K562 (cell line): ENCODE data around the gene XRRA1. TPM values are rescaled to one million over a fixed set of nuclear protein-coding genes. Genes with fewer than 3 reads are reported as not detected.

ENCODE experiments used
- ATAC-seq: fragments of 200-7000 bp; cut with Tn5 transposase; 3 replicates; pipeline ENCODE4 v1.9.1; 2020; ENCODE audit warnings: moderate library complexity
- BruUV-seq: library from RNA; stranded (reverse); fragments of 400-500 nt; replicated peaks from 2 replicates; lab custom pipeline; 2021; lab: Mats Ljungman, UMichigan
- CTCF ChIA-PET: fragments of 300-600 bp; formaldehyde crosslinking; extraction: SDS; loops from one replicate; lab custom pipeline; 2021; ENCODE audit warnings: low intra/inter-chr PET ratio; lab: Yijun Ruan, JAX
- POLR2A ChIA-PET: fragments of 300-600, 350-650 bp; sonication (Branson Sonifier 250); formaldehyde crosslinking; extraction: SDS; loops from one replicate; lab custom pipeline; 2021; ENCODE audit warnings: antibody characterized with exemption, inconsistent platforms; lab: Yijun Ruan, JAX
- DNase-seq, 4 experiments: peaks; one replicate each; pipeline versions ENCODE4 v3.0.0 to v3.0.0-alpha.2; 2011 to 2018; ENCODE audit warnings: low spot score in 3 of 4, mixed read lengths in 3 of 4; ENCODE audit errors: extremely low read depth in 1 of 4
- FAIRE-seq: peaks from 2 replicates; lab custom pipeline; 2011; peaks lifted over from hg19 to GRCh38; lab: Jason Lieb, UNC
- H2AFZ ChIP-seq: 2 replicates; pipeline ENCODE4 v1.6.0; 2011; ENCODE audit warnings: low read depth, low read length, control low read depth, inconsistent platforms
- H3K27ac ChIP-seq: fragments of 200-600 bp; 3 replicates; pipeline ENCODE4 v1.8.0; 2011; ENCODE audit warnings: low read depth, mild to moderate bottlenecking, control low read depth, inconsistent platforms, low read length, moderate library complexity, mixed read lengths; ENCODE audit errors: extremely low read depth
- H3K27me3 ChIP-seq, 2 experiments: fragments of 300-600 bp in 1 of 2; 2 replicates in 1 of 2; 3 replicates in 1 of 2; pipeline versions ENCODE4 v1.6.0 to v1.8.0; 2011; ENCODE audit warnings: inconsistent platforms in 2 of 2, low read length in 2 of 2, mild to moderate bottlenecking in 1 of 2, mixed read lengths in 1 of 2, moderate library complexity in 1 of 2; ENCODE audit not compliant: control insufficient read depth in 2 of 2, insufficient read depth in 2 of 2
- H3K36me3 ChIP-seq: fragments of 300-600 bp; 3 replicates; pipeline ENCODE4 v1.8.0; 2011; ENCODE audit warnings: mild to moderate bottlenecking, low read length, inconsistent platforms; ENCODE audit not compliant: control insufficient read depth, insufficient read depth
- H3K4me1 ChIP-seq, 2 experiments: fragments of 200-600 bp in 1 of 2; replicated peaks in 1 of 2; 2 replicates in 1 of 2; 3 replicates in 1 of 2; pipeline versions ENCODE4 v1.5.1 to v1.8.0; 2011; ENCODE audit warnings: inconsistent platforms in 2 of 2, low read length in 2 of 2, mild to moderate bottlenecking in 1 of 2, mixed read lengths in 1 of 2, moderate library complexity in 1 of 2; ENCODE audit not compliant: control insufficient read depth in 2 of 2, insufficient read depth in 2 of 2
- H3K4me2 ChIP-seq: 2 replicates; pipeline ENCODE4 v1.6.1; 2011; ENCODE audit warnings: low read length, control low read depth, inconsistent platforms, mixed read lengths; ENCODE audit not compliant: insufficient read depth
- H3K4me3 ChIP-seq: fragments of 200-600 bp; sonication (generic), shearing (Covaris generic); 2 replicates; pipeline ENCODE4 v1.5.1; 2016; ENCODE audit warnings: control low read depth, inconsistent platforms
- H3K79me2 ChIP-seq: fragments of 200-600 bp; 3 replicates; pipeline ENCODE4 v1.8.0; 2011; ENCODE audit warnings: low read length, inconsistent platforms; ENCODE audit not compliant: control insufficient read depth, insufficient read depth
- H3K9ac ChIP-seq, 2 experiments: 2 replicates each; pipeline versions ENCODE4 v1.6.0 to v1.6.1; 2011; ENCODE audit warnings: low read depth in 2 of 2, low read length in 2 of 2, control low read depth in 1 of 2, inconsistent platforms in 1 of 2, mild to moderate bottlenecking in 1 of 2, mixed read lengths in 1 of 2; ENCODE audit not compliant: insufficient read depth in 1 of 2
- H3K9me1 ChIP-seq: one replicate; pipeline ENCODE4 v1.6.0; 2011; ENCODE audit warnings: inconsistent platforms, mild to moderate bottlenecking, low read length, moderate library complexity; ENCODE audit not compliant: control insufficient read depth, insufficient read depth
- H3K9me3 ChIP-seq: replicated peaks from 2 replicates; pipeline ENCODE4 v1.5.1; 2011; ENCODE audit warnings: low read depth, low read length, inconsistent platforms; ENCODE audit not compliant: control insufficient read depth, insufficient read depth
- H4K20me1 ChIP-seq: replicated peaks from 2 replicates; pipeline ENCODE4 v1.6.1; 2011; ENCODE audit warnings: low read length, inconsistent platforms, mixed read lengths; ENCODE audit not compliant: control insufficient read depth, insufficient read depth
- ARNT ChIP-seq, 2 experiments: fragments of 450-650 bp; IDR thresholded peaks; 2 replicates each; pipeline ENCODE4 v1.6.1; 2016; ENCODE audit warnings: mild to moderate bottlenecking in 1 of 2
- CBX1 ChIP-seq: sonication (generic); IDR thresholded peaks from 2 replicates; pipeline ENCODE4 v1.6.1; 2016; ENCODE audit warnings: antibody characterized with exemption, low read depth, mild to moderate bottlenecking
- CC2D1A ChIP-seq: fragments of 450-650 bp; IDR thresholded peaks from 2 replicates; pipeline ENCODE4 v1.6.1; 2017; ENCODE audit warnings: mild to moderate bottlenecking
- KDM4B ChIP-seq, 2 experiments: fragments of 450-650 bp in 1 of 2; sonication (generic) in 1 of 2; IDR thresholded peaks; 2 replicates each; pipeline ENCODE4 v1.6.1; 2016 to 2017; ENCODE audit warnings: borderline replicate concordance in 2 of 2, antibody characterized with exemption in 1 of 2, low read depth in 1 of 2, mild to moderate bottlenecking in 1 of 2
- NFE2 ChIP-seq: IDR thresholded peaks from 2 replicates; pipeline ENCODE4 v1.6.1; 2014; ENCODE audit warnings: antibody characterized with exemption, low read depth
- NFIC ChIP-seq: fragments of 450-650 bp; IDR thresholded peaks from 2 replicates; pipeline ENCODE4 v1.6.1; 2017; ENCODE audit warnings: mild to moderate bottlenecking, inconsistent platforms
- PHTF2 ChIP-seq: fragments of 250-450 bp; sonication (Bioruptor Pico); IDR thresholded peaks from 2 replicates; pipeline ENCODE4 v1.5.0; 2021; ENCODE audit warnings: mild to moderate bottlenecking
- SAFB ChIP-seq: fragments of 200-400 bp; formaldehyde crosslinking; IDR thresholded peaks from 2 replicates; pipeline ENCODE4 v1.6.1; 2017; ENCODE audit warnings: low read depth, low read length, borderline replicate concordance
- TSC22D4 ChIP-seq: fragments of 450-650 bp; IDR thresholded peaks from 2 replicates; pipeline ENCODE4 v1.6.1; 2016; ENCODE audit warnings: missing genetic modification characterization, missing biosample characterization, control low read depth
- ZFP1 ChIP-seq: fragments of 450-650 bp; formaldehyde crosslinking; IDR thresholded peaks from 2 replicates; pipeline ENCODE4 v1.4.0; 2020; ENCODE audit warnings: mild to moderate bottlenecking, mixed read lengths
- ZNF121 ChIP-seq: sonication (generic); formaldehyde crosslinking; conservative IDR thresholded peaks from 2 replicates; pipeline ENCODE4 v1.8.0; 2022; ENCODE audit warnings: missing genetic modification reagents
- ZNF384 ChIP-seq: IDR thresholded peaks from 2 replicates; pipeline ENCODE4 v1.6.1; 2012; ENCODE audit warnings: low read depth, low read length, improper control_type of control experiment
- ZNF830 ChIP-seq: fragments of 250-450 bp; sonication (Bioruptor Pico); IDR thresholded peaks from 2 replicates; pipeline ENCODE4 v1.5.0; 2021; ENCODE audit warnings: mild to moderate bottlenecking
- ZSCAN29 ChIP-seq: fragments of 450-650 bp; IDR thresholded peaks from 2 replicates; pipeline ENCODE4 v1.6.1; 2017
- in situ Hi-C: fragments of 300-500 bp; cut with MboI; formaldehyde crosslinking; loops from 4 replicates; pipeline ENCODE4 v1.15.0; 2018; ENCODE audit warnings: inconsistent platforms, mixed read lengths
- intact Hi-C: fragments of 100-400 bp; cut with micrococcal nuclease; formaldehyde crosslinking; loops from 2 replicates; pipeline ENCODE4 v1.14.2; 2022
- polyA plus RNA-seq, 8 experiments: library from polyadenylated mRNA; depleted of rRNA in 4 of 8; stranded (reverse) in 5 of 8; unstranded in 3 of 8; fragments of >200 nt; fragmentation: Nextera tagmentation in 2 of 8; fragmentation: Illumina TruSeq in 1 of 8; extraction: Ambion mirVana in 2 of 8; extraction: Trizol in 1 of 8; gene quantifications; 2 replicates each; pipeline versions ENCODE4 v1.2.1 to v1.2.3, GENCODE V29; 2011 to 2014; ENCODE audit warnings: inconsistent platforms in 1 of 8, missing spikeins in 1 of 8
- total RNA-seq, 7 experiments: library from RNA; depleted of rRNA in 6 of 7; stranded (reverse); fragments of >200 nt in 6 of 7; fragmentation: Illumina TruSeq in 2 of 7; extraction: Trizol in 2 of 7; gene quantifications; 2 replicates each; pipeline versions ENCODE4 v1.2.1 to v1.2.3, GENCODE V29; 2011 to 2021; ENCODE audit warnings: low replicate concordance in 1 of 7
- TF ChIP-seq, protein P1 (sequence below): conservative IDR thresholded peaks from 2 replicates; pipeline ENCODE4 v1.6.1; 2011; ENCODE audit warnings: low read depth, mild to moderate bottlenecking, low read length; ENCODE audit not compliant: control insufficient read depth
- TF ChIP-seq, protein P2 (sequence below), 2 experiments: fragments of 450-650 bp in 1 of 2; sonication (generic) in 1 of 2; formaldehyde crosslinking; conservative IDR thresholded peaks; 2 replicates each; pipeline versions ENCODE4 v1.4.0 to v1.8.1; 2020 to 2022; ENCODE audit warnings: mild to moderate bottlenecking in 1 of 2, missing genetic modification reagents in 1 of 2
- TF ChIP-seq, protein P3 (sequence below): fragments of 450-650 bp; IDR thresholded peaks from 2 replicates; pipeline ENCODE4 v1.7.1; 2018; ENCODE audit warnings: mild to moderate bottlenecking, low read depth; ENCODE audit not compliant: partially characterized antibody
- TF ChIP-seq, protein P4 (sequence below): fragments of 250-450 bp; sonication (Bioruptor Pico); IDR thresholded peaks from 2 replicates; pipeline ENCODE4 v1.5.1; 2021; ENCODE audit warnings: mild to moderate bottlenecking

Gene XRRA1
- total and polyA plus RNA-seq, 9 of the 15 experiments (the other 6 are each of a cell fraction or from before 2014, with no cell fraction given), result 5.0 to 22.5 (median 16.0) TPM

DNA sequence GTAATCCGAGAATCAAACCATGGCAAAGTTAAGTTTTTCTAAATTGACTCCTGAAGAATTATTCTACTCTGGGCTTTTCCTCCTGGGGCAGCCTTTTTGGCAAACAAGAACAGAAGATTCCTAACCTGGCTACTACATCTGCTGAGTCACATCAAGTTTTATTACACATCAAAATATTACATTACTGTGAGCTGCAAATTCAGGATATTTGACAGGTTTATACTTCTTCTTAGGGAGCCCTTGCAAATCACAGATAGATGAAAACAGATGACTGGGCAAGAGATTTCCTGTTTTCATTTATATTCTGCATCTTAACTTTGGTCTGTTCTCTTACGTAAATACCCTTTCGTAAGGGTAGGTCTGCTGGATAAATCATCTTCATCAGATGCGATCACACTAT is 23.6 kb downstream of the XRRA1 start (continued):
- TF ChIP-seq ZFP1 (no peak), ARNT (IDR thresholded peaks at IDR 0.05) (no peak), CBX1 (no peak), KDM4B (IDR thresholded peaks at IDR 0.05; ENCODE audit: borderline replicate concordance in 2 of 2, low read depth in 1 of 2) (no peak)
- TF ChIP-seq, all 486 proteins: peak for 0

DNA sequence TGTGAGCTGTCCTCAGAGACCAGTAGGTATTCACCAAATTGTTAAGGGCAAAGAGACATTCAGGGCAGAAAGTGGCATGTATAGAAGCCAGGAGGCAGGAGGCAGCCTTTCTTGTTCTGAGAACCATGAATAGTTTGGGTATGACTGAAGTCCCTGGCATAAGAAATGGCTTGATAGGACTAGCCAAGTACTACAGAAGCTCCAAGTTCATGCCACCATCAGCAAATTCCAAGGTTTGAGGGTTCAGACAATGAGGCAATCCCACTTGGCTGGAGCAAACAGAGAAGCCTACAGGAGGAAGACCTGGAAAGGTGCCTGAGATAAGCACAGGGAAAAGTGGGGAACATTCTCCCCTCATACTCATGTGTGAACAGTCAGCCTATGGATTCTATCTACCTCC is 25.8 kb downstream of the XRRA1 start:
- DNase-seq, result no peak
- Histone ChIP-seq H3K27ac (no peak overlapping the region), H3K4me1 (no peaks in the 10 kb centered on the region; a peak in 1 of 5 replicates), H3K9me1 (no peaks in the 10 kb centered on the region), H3K36me3 (peaks cover 65% of the 10 kb centered on the region; the same call in 2 of the 3 replicates), H3K9ac (no peak overlapping the region), H3K4me3 (no peak overlapping the region), H3K9me3 (no peaks in the 10 kb centered on the region), H4K20me1 (no peaks in the 10 kb centered on the region), H3K27me3 (no peaks in the 10 kb centered on the region), H2AFZ (no peak overlapping the region), H3K4me2 (no peak overlapping the region), H3K79me2 (no peaks in the 10 kb centered on the region)
- ATAC-seq, result no peak
- intact Hi-C loops (no loop called here), in situ Hi-C loops (no loop called here)
- ChIA-PET POLR2A (no interaction called here), CTCF (no interaction called here)
- FAIRE-seq, result no peak
- BruUV-seq, result no TSS peak
- TF ChIP-seq, protein P1, sequence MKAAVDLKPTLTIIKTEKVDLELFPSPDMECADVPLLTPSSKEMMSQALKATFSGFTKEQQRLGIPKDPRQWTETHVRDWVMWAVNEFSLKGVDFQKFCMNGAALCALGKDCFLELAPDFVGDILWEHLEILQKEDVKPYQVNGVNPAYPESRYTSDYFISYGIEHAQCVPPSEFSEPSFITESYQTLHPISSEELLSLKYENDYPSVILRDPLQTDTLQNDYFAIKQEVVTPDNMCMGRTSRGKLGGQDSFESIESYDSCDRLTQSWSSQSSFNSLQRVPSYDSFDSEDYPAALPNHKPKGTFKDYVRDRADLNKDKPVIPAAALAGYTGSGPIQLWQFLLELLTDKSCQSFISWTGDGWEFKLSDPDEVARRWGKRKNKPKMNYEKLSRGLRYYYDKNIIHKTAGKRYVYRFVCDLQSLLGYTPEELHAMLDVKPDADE, result no peak
- no peak for TF ChIP-seq ZNF384
- TF ChIP-seq ZNF121 (CRISPR knock-in tag), result no peak
- no peak for TF ChIP-seq TSC22D4 (tag)
- TF ChIP-seq CC2D1A, result no peak
- TF ChIP-seq, protein P2, sequence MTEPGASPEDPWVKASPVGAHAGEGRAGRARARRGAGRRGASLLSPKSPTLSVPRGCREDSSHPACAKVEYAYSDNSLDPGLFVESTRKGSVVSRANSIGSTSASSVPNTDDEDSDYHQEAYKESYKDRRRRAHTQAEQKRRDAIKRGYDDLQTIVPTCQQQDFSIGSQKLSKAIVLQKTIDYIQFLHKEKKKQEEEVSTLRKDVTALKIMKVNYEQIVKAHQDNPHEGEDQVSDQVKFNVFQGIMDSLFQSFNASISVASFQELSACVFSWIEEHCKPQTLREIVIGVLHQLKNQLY (CRISPR knock-in tag; conservative IDR thresholded peaks at IDR 0.05), result no peak
- TF ChIP-seq SAFB, result no peak
- TF ChIP-seq, protein P3, sequence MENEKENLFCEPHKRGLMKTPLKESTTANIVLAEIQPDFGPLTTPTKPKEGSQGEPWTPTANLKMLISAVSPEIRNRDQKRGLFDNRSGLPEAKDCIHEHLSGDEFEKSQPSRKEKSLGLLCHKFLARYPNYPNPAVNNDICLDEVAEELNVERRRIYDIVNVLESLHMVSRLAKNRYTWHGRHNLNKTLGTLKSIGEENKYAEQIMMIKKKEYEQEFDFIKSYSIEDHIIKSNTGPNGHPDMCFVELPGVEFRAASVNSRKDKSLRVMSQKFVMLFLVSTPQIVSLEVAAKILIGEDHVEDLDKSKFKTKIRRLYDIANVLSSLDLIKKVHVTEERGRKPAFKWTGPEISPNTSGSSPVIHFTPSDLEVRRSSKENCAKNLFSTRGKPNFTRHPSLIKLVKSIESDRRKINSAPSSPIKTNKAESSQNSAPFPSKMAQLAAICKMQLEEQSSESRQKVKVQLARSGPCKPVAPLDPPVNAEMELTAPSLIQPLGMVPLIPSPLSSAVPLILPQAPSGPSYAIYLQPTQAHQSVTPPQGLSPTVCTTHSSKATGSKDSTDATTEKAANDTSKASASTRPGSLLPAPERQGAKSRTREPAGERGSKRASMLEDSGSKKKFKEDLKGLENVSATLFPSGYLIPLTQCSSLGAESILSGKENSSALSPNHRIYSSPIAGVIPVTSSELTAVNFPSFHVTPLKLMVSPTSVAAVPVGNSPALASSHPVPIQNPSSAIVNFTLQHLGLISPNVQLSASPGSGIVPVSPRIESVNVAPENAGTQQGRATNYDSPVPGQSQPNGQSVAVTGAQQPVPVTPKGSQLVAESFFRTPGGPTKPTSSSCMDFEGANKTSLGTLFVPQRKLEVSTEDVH, result no peak
- TF ChIP-seq, protein P4, sequence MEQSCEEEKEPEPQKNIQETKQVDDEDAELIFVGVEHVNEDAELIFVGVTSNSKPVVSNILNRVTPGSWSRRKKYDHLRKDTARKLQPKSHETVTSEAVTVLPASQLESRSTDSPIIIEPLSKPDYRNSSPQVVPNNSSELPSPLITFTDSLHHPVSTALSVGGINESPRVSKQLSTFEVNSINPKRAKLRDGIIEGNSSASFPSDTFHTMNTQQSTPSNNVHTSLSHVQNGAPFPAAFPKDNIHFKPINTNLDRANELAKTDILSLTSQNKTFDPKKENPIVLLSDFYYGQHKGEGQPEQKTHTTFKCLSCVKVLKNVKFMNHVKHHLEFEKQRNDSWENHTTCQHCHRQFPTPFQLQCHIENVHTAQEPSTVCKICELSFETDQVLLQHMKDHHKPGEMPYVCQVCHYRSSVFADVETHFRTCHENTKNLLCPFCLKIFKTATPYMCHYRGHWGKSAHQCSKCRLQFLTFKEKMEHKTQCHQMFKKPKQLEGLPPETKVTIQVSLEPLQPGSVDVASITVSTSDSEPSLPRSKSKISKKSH, result no peak
- TF ChIP-seq PHTF2 (CRISPR knock-in tag), result no peak
- no peak for TF ChIP-seq NFIC
- no peak for TF ChIP-seq NFE2
- TF ChIP-seq ZSCAN29, result no peak
- no peak for TF ChIP-seq ZNF830 (CRISPR knock-in tag)
